Measurements from ENCODE around the gene MZT2A. TPM values are rescaled to one million over a fixed set of nuclear protein-coding genes. Genes with fewer than 3 reads are reported as not detected.
"Not testable (repeated sequence)": the region's sequence is repeated elsewhere in the genome, so short reads cannot be mapped to it uniquely, and the experiment has no call there.

The MZT2A gene
- total RNA-seq (ENCODE audit: low replicate concordance), result 45.0 and 119 TPM in 2 replicates

GRCh38 chr2:131492015-131492417 lies at the start of gene MZT2A:
Gene MZT2A (minus strand): TSS chr2:131492397. CDS start chr2:131492376, 21 bp downstream.
- H3K36me3 ChIP-seq; H3K36me3 Mint-ChIP-seq; DNase-seq (ENCODE audit: low spot score); H3K9me3 Mint-ChIP-seq; H3K27me3 ChIP-seq; H4K20me1 ChIP-seq (ENCODE audit: low read depth); H3K27me3 Mint-ChIP-seq (ENCODE audit: insufficient read depth, low read depth); H3K9me3 ChIP-seq (ENCODE audit: low read depth); H3K4me1 ChIP-seq: not testable (repeated sequence)
- peaks cover 26% of the 10 kb centered on the region for H3K4me1 Mint-ChIP-seq
- H3K4me3 Mint-ChIP-seq, result peak within 1 kb of the TSS; percentile 95
- H3K9ac ChIP-seq, result peak within 1 kb of the TSS; percentile 87
- peak within 1 kb of the TSS; percentile 96 for H3K4me2 ChIP-seq
- peaks cover 13% of the 10 kb centered on the region for H3F3A ChIP-seq (ENCODE audit: low read depth)
- peak within 1 kb of the TSS; percentile 80 for H3K27ac ChIP-seq
- H2AFZ ChIP-seq (replicated peaks), result peak within 1 kb of the TSS; percentile 99
- peak within 1 kb of the TSS; percentile 92 for H3K27ac Mint-ChIP-seq
- peak within 1 kb of the TSS; percentile 87 for H3K4me3 ChIP-seq
- H3K79me2 ChIP-seq (ENCODE audit: low read depth), result peaks cover 55% of the 10 kb centered on the region

GRCh38 chr2:131538856-131539255 lies 46.7 kb upstream of the MZT2A start:
- H3K9ac ChIP-seq; H3K27ac ChIP-seq; H3K79me2 ChIP-seq (ENCODE audit: low read depth); H3K4me3 Mint-ChIP-seq; H3K9me3 ChIP-seq (ENCODE audit: low read depth); H3K4me1 Mint-ChIP-seq; H3K27me3 ChIP-seq; H3K27ac Mint-ChIP-seq; H3K4me2 ChIP-seq; H3F3A ChIP-seq (ENCODE audit: low read depth); H3K36me3 ChIP-seq; H4K20me1 ChIP-seq (ENCODE audit: low read depth); DNase-seq (ENCODE audit: low spot score); H3K4me1 ChIP-seq; H3K36me3 Mint-ChIP-seq; H2AFZ ChIP-seq (replicated peaks); H3K9me3 Mint-ChIP-seq; H3K4me3 ChIP-seq; H3K27me3 Mint-ChIP-seq (ENCODE audit: insufficient read depth, low read depth): not testable (repeated sequence)

- not testable (repeated sequence) for H3K4me3 Mint-ChIP-seq, H3K9me3 Mint-ChIP-seq
These were observed 44.6 kb upstream of the MZT2A start for GRCh38 chr2:131536841-131537240.

GRCh38 chr2:131535951-131536826 lies 44.0 kb upstream of the MZT2A start:
- not testable (repeated sequence) for H3K27me3 Mint-ChIP-seq (ENCODE audit: insufficient read depth, low read depth); H3K27ac Mint-ChIP-seq; H3K4me2 ChIP-seq; H3K4me1 Mint-ChIP-seq; H3K4me1 ChIP-seq; H3K4me3 Mint-ChIP-seq; H2AFZ ChIP-seq (replicated peaks); H3K36me3 ChIP-seq; H3K27ac ChIP-seq; H3K9me3 Mint-ChIP-seq; H3F3A ChIP-seq (ENCODE audit: low read depth); H3K9ac ChIP-seq; H3K9me3 ChIP-seq (ENCODE audit: low read depth); H4K20me1 ChIP-seq (ENCODE audit: low read depth); H3K4me3 ChIP-seq; H3K27me3 ChIP-seq; H3K36me3 Mint-ChIP-seq; DNase-seq (ENCODE audit: low spot score); H3K79me2 ChIP-seq (ENCODE audit: low read depth)

More at GRCh38 chr2:131536841-131537240, 44.6 kb upstream of the MZT2A start:
- not testable (repeated sequence) for H3K27ac ChIP-seq; H3K27ac Mint-ChIP-seq; H3F3A ChIP-seq (ENCODE audit: low read depth); H4K20me1 ChIP-seq (ENCODE audit: low read depth); H3K4me2 ChIP-seq; H3K36me3 Mint-ChIP-seq; H3K36me3 ChIP-seq; H3K27me3 ChIP-seq; DNase-seq (ENCODE audit: low spot score); H3K4me1 Mint-ChIP-seq; H3K4me3 ChIP-seq; H3K79me2 ChIP-seq (ENCODE audit: low read depth); H2AFZ ChIP-seq (replicated peaks); H3K4me1 ChIP-seq; H3K9me3 ChIP-seq (ENCODE audit: low read depth); H3K27me3 Mint-ChIP-seq (ENCODE audit: insufficient read depth, low read depth); H3K9ac ChIP-seq

DNA sequence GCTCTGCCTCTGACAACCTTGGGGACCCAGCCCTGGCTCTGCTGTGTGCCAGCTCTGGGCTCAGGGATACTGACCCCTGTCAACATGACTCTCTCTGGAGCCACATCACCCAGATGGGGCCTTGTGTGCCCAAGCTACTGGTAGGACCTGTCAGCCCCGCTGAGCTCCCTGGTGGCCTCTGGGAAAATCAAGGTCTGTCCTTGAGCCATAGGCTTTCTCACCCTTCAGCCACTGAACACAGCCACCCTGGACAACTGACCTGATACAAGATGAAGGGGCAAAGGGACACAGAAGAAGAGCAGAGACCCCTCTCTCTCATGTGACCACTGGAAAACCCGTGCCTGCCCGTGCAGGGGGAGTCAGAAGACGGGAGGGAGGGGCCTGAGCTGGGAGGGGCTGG lies 43.3 kb upstream of the MZT2A start:
- Histone ChIP-seq H3K9ac (no peak overlapping the region), H3K4me2 (no peak overlapping the region), H3K9me3 (ENCODE audit: low read depth) (no peaks in the 10 kb centered on the region), H3K79me2 (ENCODE audit: low read depth) (no peaks in the 10 kb centered on the region), H3K27me3 (no peaks in the 10 kb centered on the region), H3K27ac (no peak overlapping the region), H3K4me1 (no peaks in the 10 kb centered on the region), H3K4me3 (no peak overlapping the region), H3F3A (ENCODE audit: low read depth) (no peaks in the 10 kb centered on the region), H2AFZ (replicated peaks) (no peak overlapping the region), H4K20me1 (ENCODE audit: low read depth) (no peaks in the 10 kb centered on the region), H3K36me3 (no peaks in the 10 kb centered on the region)
- TF ChIP-seq, protein P1, sequence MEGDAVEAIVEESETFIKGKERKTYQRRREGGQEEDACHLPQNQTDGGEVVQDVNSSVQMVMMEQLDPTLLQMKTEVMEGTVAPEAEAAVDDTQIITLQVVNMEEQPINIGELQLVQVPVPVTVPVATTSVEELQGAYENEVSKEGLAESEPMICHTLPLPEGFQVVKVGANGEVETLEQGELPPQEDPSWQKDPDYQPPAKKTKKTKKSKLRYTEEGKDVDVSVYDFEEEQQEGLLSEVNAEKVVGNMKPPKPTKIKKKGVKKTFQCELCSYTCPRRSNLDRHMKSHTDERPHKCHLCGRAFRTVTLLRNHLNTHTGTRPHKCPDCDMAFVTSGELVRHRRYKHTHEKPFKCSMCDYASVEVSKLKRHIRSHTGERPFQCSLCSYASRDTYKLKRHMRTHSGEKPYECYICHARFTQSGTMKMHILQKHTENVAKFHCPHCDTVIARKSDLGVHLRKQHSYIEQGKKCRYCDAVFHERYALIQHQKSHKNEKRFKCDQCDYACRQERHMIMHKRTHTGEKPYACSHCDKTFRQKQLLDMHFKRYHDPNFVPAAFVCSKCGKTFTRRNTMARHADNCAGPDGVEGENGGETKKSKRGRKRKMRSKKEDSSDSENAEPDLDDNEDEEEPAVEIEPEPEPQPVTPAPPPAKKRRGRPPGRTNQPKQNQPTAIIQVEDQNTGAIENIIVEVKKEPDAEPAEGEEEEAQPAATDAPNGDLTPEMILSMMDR (IDR thresholded peaks at IDR 0.05), result no peak
- TF ChIP-seq EZH2phosphoT487 (IDR thresholded peaks at IDR 0.05), result no peak
- no peak for TF ChIP-seq EZH2 (IDR thresholded peaks at IDR 0.05)
- H3K27me3 Mint-ChIP-seq (ENCODE audit: insufficient read depth, low read depth), result peaks cover 2% of the 10 kb centered on the region
- no peak overlapping the region for H3K4me3 Mint-ChIP-seq
- no peaks in the 10 kb centered on the region for H3K36me3 Mint-ChIP-seq
- no peak for DNase-seq (ENCODE audit: low spot score)
- H3K9me3 Mint-ChIP-seq, result no peaks in the 10 kb centered on the region
- no peaks in the 10 kb centered on the region for H3K4me1 Mint-ChIP-seq
- H3K27ac Mint-ChIP-seq, result no peak overlapping the region

GRCh38 chr2:131534965-131535364 lies 42.8 kb upstream of the MZT2A start:
- H3K9ac ChIP-seq; H3K27ac ChIP-seq; H3K9me3 ChIP-seq (ENCODE audit: low read depth); H3K27me3 ChIP-seq; H2AFZ ChIP-seq (replicated peaks); H3K9me3 Mint-ChIP-seq; H3K4me2 ChIP-seq; H3K27ac Mint-ChIP-seq; H3K4me3 ChIP-seq; H3K36me3 Mint-ChIP-seq; H3K4me3 Mint-ChIP-seq; H3K36me3 ChIP-seq; H3F3A ChIP-seq (ENCODE audit: low read depth); H3K27me3 Mint-ChIP-seq (ENCODE audit: insufficient read depth, low read depth); H3K79me2 ChIP-seq (ENCODE audit: low read depth); DNase-seq (ENCODE audit: low spot score); H3K4me1 ChIP-seq; H4K20me1 ChIP-seq (ENCODE audit: low read depth); H3K4me1 Mint-ChIP-seq: not testable (repeated sequence)

GRCh38 chr2:131534317-131534672 lies 42.1 kb upstream of the MZT2A start:
- not testable (repeated sequence) for H3K4me2 ChIP-seq; H2AFZ ChIP-seq (replicated peaks); H3K9me3 Mint-ChIP-seq; H3K9ac ChIP-seq; H3K27ac ChIP-seq; H4K20me1 ChIP-seq (ENCODE audit: low read depth); H3K27ac Mint-ChIP-seq; H3K79me2 ChIP-seq (ENCODE audit: low read depth); H3K9me3 ChIP-seq (ENCODE audit: low read depth); H3K27me3 Mint-ChIP-seq (ENCODE audit: insufficient read depth, low read depth); H3K4me1 Mint-ChIP-seq; H3K27me3 ChIP-seq; H3K4me3 Mint-ChIP-seq; H3F3A ChIP-seq (ENCODE audit: low read depth); H3K4me1 ChIP-seq; H3K36me3 Mint-ChIP-seq; H3K36me3 ChIP-seq; H3K4me3 ChIP-seq; DNase-seq (ENCODE audit: low spot score)
